HG02973 (cell line): ENCODE measurements around the gene NRXN3.

ENCODE experiments used
- ATAC-seq: cut with Tn5 transposase; IDR thresholded peaks from one replicate; pipeline ENCODE4 v1.9.1; 2021; ENCODE audit warnings: moderate library complexity; ENCODE audit not compliant: unreplicated experiment

NRXN3 gene

GRCh38 chr14:79820866-79821535 is 1650.8 kb downstream of the NRXN3 start:
- ATAC-seq, result no peak

- ATAC-seq, result no peak
These were observed 1651.9 kb downstream of the NRXN3 start for GRCh38 chr14:79822034-79822433.

GRCh38 chr14:79825046-79825521 is 1654.9 kb downstream of the NRXN3 start:
- ATAC-seq, result no peak

GRCh38 chr14:79826362-79826761 is 1656.2 kb downstream of the NRXN3 start:
- no peak for ATAC-seq

- no peak for ATAC-seq
These were observed 1659.4 kb downstream of the NRXN3 start for GRCh38 chr14:79829405-79830166.

GRCh38 chr14:79831195-79831892 is 1661.2 kb downstream of the NRXN3 start:
- ATAC-seq, result no peak

- ATAC-seq, result no peak
These were observed 1663.6 kb downstream of the NRXN3 start for GRCh38 chr14:79833781-79834180.

GRCh38 chr14:79834868-79835267 is 1664.7 kb downstream of the NRXN3 start:
- ATAC-seq, result no peak

- ATAC-seq, result no peak
These were observed 1666.4 kb downstream of the NRXN3 start for GRCh38 chr14:79836577-79836976.

GRCh38 chr14:79837699-79838098 is 1667.5 kb downstream of the NRXN3 start:
- ATAC-seq, result no peak

- ATAC-seq, result no peak
These were observed 1669.9 kb downstream of the NRXN3 start for GRCh38 chr14:79840103-79840502.

- no peak for ATAC-seq
These were observed 1670.7 kb downstream of the NRXN3 start for GRCh38 chr14:79840831-79841230.

- ATAC-seq, result no peak
These were observed 1671.3 kb downstream of the NRXN3 start for GRCh38 chr14:79841433-79841832.

GRCh38 chr14:79842270-79842669 is 1672.1 kb downstream of the NRXN3 start:
- no peak for ATAC-seq

GRCh38 chr14:79852950-79853744 is 1683.0 kb downstream of the NRXN3 start:
- ATAC-seq, result no peak

- no peak for ATAC-seq
These were observed 1685.6 kb downstream of the NRXN3 start for GRCh38 chr14:79855789-79856188.

- no peak for ATAC-seq
These were observed 1686.2 kb downstream of the NRXN3 start for GRCh38 chr14:79856381-79856780.

GRCh38 chr14:79861111-79861510 is 1690.9 kb downstream of the NRXN3 start:
- no peak for ATAC-seq

- ATAC-seq, result no peak
These were observed 1691.9 kb downstream of the NRXN3 start for GRCh38 chr14:79862045-79862444.

GRCh38 chr14:79871136-79871535 is 1701.0 kb downstream of the NRXN3 start:
- ATAC-seq, result no peak

- ATAC-seq, result no peak
These were observed 1708.1 kb downstream of the NRXN3 start for GRCh38 chr14:79878229-79878628.
